Measurements from ENCODE around the gene UAP1L1.
"Not testable (repeated sequence)": the region's sequence is repeated elsewhere in the genome, so short reads cannot be mapped to it uniquely, and the experiment has no call there.

The UAP1L1 gene

DNA sequence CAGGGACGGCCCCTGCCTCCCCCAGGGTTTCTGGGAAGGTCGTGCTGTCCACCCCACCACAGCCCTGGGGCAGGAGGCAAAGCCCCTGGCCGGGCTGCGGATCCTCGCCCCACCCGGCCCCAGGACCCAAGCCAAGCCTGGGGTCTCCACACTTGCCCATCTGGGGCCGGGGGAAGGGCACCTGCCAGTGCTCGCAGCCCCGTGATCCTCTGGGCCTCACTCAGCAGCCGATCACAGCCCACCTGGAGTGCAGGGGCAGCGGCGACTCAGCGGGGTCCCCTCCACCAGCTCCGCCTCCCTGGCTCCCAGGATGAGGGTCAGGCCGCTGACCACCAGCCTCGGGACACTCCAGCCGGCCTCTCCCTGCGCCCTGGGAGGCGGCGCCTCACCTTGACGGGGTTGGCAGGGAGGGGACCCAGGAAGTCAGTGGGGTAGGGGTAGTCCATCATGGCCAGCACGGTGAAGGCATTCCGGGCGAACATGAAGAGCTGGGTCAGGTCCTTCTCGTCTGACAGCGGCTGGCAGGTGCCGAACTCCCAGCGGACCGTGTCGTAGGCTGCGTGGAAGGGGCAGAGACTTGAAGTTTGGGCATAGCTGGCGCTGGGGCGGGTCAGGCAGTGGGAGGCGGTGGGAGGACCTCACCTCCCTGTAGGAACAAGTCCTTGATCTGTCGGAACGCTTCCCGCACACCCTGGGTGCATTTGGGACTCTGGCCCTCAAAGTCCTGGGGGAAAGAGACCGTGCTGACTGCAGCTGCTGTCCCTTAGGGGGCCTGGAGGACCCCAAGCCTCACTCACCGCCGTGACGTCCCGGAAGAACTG lies 35.5 kb downstream of the UAP1L1 start:
- no peak for TF ChIP-seq ZNF274 (IDR thresholded peaks at IDR 0.05; ENCODE audit: low read depth, low read length)
- no peak overlapping the region for H3K4me3 ChIP-seq (ENCODE audit: low read length)

DNA sequence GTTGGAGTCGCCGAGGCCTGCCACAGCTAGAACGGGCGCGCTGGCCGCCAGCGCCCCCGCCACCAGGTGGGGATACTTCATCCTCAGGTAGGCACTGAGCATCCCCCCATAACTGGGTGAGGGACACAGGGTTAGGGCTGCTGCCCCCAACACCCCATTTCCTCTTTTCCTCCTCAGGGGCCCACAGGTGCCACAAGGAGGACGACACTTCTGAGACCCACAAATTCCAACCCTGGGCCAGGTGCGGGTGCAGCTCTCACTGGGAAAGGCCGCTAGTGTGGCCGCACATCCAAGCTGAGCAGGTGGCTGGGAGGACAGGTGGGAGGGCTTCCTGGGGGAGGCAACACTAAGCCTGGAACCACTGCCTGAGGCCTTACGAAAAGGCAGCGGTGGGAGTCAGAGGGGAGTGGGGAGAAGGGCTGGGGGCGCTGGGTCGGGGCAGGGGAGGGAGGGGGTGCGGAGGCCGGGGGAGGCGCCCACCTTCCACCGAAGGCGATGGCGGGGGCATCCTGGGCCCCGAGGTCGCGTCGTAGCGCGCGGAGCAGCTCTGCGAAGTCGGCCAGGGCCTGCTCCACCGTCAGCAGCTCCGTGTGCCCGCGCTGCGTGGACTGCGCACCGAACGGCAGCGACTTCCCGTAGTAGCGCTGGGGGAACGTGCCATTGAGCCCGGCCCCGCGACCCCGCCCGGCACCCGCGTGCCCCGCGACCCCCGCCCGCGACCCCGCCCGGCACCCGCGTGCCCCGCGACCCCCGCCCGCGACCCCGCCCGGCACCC lies 36.3 kb downstream of the UAP1L1 start:
- no peak overlapping the region; the same call in 1 of the 2 replicates for H3K4me3 ChIP-seq (ENCODE audit: low read length)
- no peak for TF ChIP-seq ZNF274 (IDR thresholded peaks at IDR 0.05; ENCODE audit: low read depth, low read length)

GRCh38 chr9:137114220-137114612 lies 36.9 kb downstream of the UAP1L1 start:
- peak overlapping the region; percentile 66; the same call in 1 of the 2 replicates for H3K4me3 ChIP-seq (ENCODE audit: low read length)
- TF ChIP-seq ZNF274 (IDR thresholded peaks at IDR 0.05; ENCODE audit: low read depth, low read length): no peak

GRCh38 chr9:137114613-137115393 lies 37.5 kb downstream of the UAP1L1 start, which contains the start of gene DPP7:
Gene DPP7 (minus strand): TSS chr9:137114733. CDS start chr9:137114713, 20 bp downstream.
- peak within 1 kb of the TSS; percentile 66; the same call in 1 of the 2 replicates for H3K4me3 ChIP-seq (ENCODE audit: low read length)
- TF ChIP-seq ZNF274 (IDR thresholded peaks at IDR 0.05; ENCODE audit: low read depth, low read length): no peak

GRCh38 chr9:137115394-137116026 lies 38.2 kb downstream of the UAP1L1 start:
- no peak for TF ChIP-seq ZNF274 (IDR thresholded peaks at IDR 0.05; ENCODE audit: low read depth, low read length)
- H3K4me3 ChIP-seq (ENCODE audit: low read length): no peak overlapping the region

DNA sequence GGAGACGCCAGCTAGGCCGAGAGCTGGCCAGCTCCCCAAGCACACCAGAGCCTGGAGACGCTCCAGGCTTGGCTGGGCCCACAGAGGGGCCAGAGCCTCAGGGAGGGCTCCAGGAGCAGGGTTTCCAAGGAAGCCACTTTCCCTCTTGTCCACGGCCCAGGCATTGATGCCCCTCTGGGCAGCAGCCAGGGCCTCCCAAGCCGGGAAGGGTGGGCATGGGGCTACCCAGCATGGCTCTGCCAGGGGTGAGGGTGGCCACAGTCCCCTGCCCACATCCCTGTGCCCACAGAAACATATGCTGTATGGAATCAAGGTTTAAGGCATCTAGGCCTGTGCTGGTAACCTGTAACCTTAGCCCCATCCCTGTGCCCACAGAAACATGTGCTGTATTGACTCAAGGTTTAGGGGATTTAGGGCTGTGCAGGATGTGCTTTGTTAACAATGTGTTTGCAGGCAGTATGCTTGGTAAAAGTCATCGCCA lies 38.8 kb downstream of the UAP1L1 start:
- H3K4me3 ChIP-seq (ENCODE audit: low read length): no peak overlapping the region
- TF ChIP-seq ZNF274 (IDR thresholded peaks at IDR 0.05; ENCODE audit: low read depth, low read length): no peak

GRCh38 chr9:137116728-137117127 lies 39.4 kb downstream of the UAP1L1 start:
- no peak overlapping the region for H3K4me3 ChIP-seq (ENCODE audit: low read length)
- TF ChIP-seq ZNF274 (IDR thresholded peaks at IDR 0.05; ENCODE audit: low read depth, low read length): no peak

GRCh38 chr9:137117269-137117731 lies 40.0 kb downstream of the UAP1L1 start:
- TF ChIP-seq ZNF274 (IDR thresholded peaks at IDR 0.05; ENCODE audit: low read depth, low read length): no peak
- no peak overlapping the region for H3K4me3 ChIP-seq (ENCODE audit: low read length)

GRCh38 chr9:137118092-137118603 lies 40.8 kb downstream of the UAP1L1 start:
- not testable (repeated sequence) for H3K4me3 ChIP-seq (ENCODE audit: low read length)

GRCh38 chr9:137121927-137122795 lies 44.8 kb downstream of the UAP1L1 start:
- H3K4me3 ChIP-seq (ENCODE audit: low read length): peak overlapping the region; percentile 33; the same call in 1 of the 2 replicates

DNA sequence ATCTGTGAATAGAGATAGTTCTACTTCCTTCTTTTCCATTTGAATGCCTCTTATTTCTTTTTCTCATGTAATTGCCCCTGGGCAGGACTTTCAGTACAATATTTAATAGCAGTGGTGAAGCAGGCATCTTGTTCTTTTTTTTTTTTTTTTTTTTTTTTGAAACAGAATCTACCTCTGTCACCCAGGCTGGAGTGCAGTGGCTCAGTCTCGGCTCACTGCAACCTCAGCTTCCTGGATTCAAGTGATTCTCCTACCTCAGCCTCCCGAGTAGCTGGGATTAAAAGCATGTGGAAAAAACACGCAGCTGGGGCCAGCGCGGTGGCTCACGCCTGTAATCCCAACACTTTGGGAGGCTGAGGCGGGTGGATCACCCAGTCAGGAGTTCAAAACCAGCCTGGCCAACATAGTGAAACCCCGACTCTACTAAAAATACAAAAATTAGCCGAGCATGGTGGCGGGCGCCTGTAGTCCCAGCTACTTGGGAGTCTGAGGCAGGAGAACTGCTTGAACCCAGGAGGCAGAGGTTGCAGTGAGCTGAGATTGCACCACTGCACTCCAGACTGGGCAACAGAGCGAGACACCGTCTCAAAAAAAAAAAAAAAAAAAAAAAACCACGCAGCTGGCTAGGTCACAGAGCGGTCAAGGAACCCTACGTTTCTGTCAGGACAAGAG lies 45.6 kb downstream of the UAP1L1 start:
- peak overlapping the region; percentile 13; the same call in 1 of the 2 replicates for H3K4me3 ChIP-seq (ENCODE audit: low read length)

DNA sequence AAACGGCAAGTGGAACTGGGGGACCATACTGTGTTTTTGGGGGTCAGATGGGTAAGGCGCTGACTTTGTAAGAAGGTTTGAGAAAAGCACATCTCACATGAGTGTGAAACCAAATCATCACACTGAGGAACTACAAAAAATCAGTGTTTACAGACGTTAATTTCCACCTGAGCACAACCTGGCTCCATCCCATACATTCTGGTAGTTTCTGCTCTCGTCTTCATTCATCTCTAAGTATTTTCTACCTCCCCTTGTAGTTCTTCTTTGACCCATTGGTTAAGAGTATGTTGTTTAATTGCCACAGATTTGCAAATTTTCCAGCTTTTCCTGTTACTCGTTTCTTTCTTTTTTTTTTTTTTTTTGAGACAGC lies 46.1 kb downstream of the UAP1L1 start:
- no peak for TF ChIP-seq ZNF274 (IDR thresholded peaks at IDR 0.05; ENCODE audit: low read depth, low read length)
- peak overlapping the region; percentile 13; the same call in 1 of the 2 replicates for H3K4me3 ChIP-seq (ENCODE audit: low read length)

DNA sequence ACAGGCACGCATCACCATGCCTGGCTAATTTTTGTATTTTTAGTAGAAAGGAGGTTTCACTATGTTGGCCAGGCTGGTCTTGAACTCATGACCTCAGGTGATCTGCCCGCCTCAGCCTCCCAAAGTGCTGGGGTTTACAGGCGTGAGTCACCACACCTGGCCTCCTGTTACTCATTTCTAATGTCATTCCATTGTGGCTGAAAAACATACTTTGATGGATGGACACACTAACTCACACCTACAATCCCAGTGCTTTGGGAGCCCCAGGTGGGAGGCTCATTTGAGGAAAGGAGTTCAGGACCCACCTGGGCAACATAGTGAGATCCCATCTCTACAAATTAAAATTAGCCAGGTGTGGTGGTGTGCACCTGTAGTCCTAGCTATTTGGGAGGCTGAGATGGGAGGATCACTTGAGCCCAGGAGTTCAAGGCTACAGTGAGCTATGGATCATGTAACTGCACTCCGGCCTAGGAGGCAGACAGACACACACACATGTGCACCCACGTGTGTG lies 46.7 kb downstream of the UAP1L1 start:
- not testable (repeated sequence) for H3K4me3 ChIP-seq (ENCODE audit: low read length)
